ENCODE measurements around the gene CABLES2. TPM values are rescaled to one million over a fixed set of nuclear protein-coding genes. Genes with fewer than 3 reads are reported as not detected.

Gene CABLES2
- total RNA-seq, 1 donor from 2014 or later, result 4.1 TPM

DNA sequence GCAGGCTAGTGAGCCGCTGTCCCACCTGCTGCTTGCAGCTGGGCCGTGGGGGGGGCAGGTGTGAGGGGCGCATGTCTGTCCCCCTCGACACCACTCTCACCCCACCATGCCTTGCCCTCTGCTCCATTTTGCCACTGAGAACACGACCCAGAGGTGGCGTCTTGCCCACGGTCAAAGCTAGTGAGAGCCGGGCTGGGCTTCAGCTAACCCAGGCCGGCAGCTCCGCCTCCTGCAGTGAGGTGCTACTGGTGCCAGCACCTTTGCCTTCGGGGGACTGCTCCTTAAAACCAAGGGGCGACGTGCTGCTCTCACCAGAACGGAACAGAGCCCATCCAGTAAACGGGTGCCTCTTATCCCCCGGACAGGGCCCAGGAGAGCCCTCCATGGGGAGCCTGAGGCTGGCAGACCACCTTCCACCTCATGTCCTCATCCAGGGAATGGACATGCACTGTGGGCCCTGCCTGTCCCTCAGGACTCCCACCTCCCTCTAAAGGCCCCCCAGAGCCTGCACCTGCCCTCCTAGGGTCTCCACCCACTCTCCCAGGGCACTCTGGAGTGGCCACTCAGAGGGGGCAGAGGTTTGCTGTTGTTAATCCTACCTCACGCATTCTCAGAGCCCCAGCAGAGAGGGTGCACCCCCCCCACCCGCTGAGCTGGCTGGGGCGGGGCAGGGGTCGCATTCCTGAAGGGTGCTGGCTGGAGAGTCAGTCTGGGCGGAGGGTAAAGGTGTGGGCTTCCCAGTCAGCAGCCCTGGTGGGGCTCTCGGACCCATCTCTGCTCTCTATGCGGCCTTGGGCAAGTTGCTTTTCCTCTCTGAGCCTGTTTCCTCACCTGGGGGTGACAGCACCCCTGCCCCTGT is 17.4 kb upstream of the CABLES2 start:
- Histone ChIP-seq H3K27ac (no peak overlapping the region), H3K9me3 (no peaks in the 10 kb centered on the region), H3K4me3 (no peak overlapping the region), H3K36me3 (no peaks in the 10 kb centered on the region), H3K27me3 (no peaks in the 10 kb centered on the region), H3K4me1 (no peaks in the 10 kb centered on the region)
- intact Hi-C loops (cut with DNase I), result no loop called here
- no peak for ATAC-seq
- no peak for TF ChIP-seq CTCF (IDR thresholded peaks at IDR 0.05)
- no peak for DNase-seq

GRCh38 chr20:62423326-62423706 is 16.2 kb upstream of the CABLES2 start:
- no peak for TF ChIP-seq CTCF (IDR thresholded peaks at IDR 0.05)
- ATAC-seq (no peak), DNase-seq (no peak)
- Histone ChIP-seq H3K27me3 (no peaks in the 10 kb centered on the region), H3K4me3 (no peak overlapping the region), H3K36me3 (no peaks in the 10 kb centered on the region), H3K9me3 (no peaks in the 10 kb centered on the region), H3K4me1 (no peaks in the 10 kb centered on the region), H3K27ac (no peak overlapping the region)
- intact Hi-C loops (cut with DNase I), result no loop called here

DNA sequence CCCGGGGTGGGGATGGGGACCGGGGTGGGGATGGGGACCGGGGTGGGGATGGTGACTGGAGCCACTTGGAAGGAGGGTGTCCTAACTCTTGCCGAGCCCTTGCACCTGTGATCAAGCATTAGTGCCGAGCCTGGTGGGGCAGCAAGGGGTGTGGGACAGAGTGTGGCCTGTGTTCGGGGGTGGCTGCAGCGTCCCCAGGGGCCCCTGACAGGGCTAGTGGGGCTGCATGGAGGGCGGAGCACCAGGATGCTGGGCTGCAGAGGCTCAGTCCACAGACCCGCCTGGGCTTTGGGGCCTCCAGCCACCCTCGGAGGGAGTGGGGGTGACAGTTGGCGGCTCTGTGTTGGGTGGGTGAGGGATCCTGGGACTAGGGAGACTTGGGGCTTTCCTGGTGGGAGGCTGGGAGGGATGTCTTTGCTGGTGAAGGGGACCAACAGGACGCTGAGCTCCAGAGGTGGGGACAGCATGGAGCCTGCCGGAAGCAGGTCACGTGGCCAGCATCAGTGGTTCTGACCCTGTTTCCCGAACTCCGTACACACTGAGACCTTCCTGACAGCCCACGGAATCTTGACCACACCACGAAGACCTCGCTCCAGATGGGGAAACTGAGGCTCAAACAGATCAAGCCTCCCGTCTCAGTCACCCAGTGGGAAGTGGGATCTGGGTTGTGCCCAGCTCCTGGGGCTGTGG is 15.7 kb upstream of the CABLES2 start:
- ATAC-seq (no peak), DNase-seq (no peak)
- H3K4me3 ChIP-seq, result no peak overlapping the region
- no peaks in the 10 kb centered on the region for H3K4me1 ChIP-seq
- intact Hi-C loops (cut with DNase I), result no loop called here
- H3K27ac ChIP-seq, result no peak overlapping the region
- no peak for TF ChIP-seq CTCF (IDR thresholded peaks at IDR 0.05)
- H3K9me3 ChIP-seq, result no peaks in the 10 kb centered on the region
- no peaks in the 10 kb centered on the region for H3K36me3 ChIP-seq
- H3K27me3 ChIP-seq, result no peaks in the 10 kb centered on the region

GRCh38 chr20:62421716-62421990 is 14.6 kb upstream of the CABLES2 start:
- intact Hi-C loops (cut with DNase I), result no loop called here
- no peak overlapping the region for H3K4me3 ChIP-seq
- ATAC-seq, result no peak

More at GRCh38 chr20:62421716-62421990, 14.6 kb upstream of the CABLES2 start:
- Histone ChIP-seq H3K9me3 (no peaks in the 10 kb centered on the region), H3K4me1 (no peaks in the 10 kb centered on the region), H3K36me3 (no peaks in the 10 kb centered on the region), H3K27me3 (no peaks in the 10 kb centered on the region), H3K27ac (no peak overlapping the region)
- DNase-seq, result no peak
- TF ChIP-seq CTCF (IDR thresholded peaks at IDR 0.05), result no peak
